GM19467 (cell line): ENCODE measurements around the gene ZNF296.
"Not testable (repeated sequence)": the region's sequence is repeated elsewhere in the genome, so short reads cannot be mapped to it uniquely, and the experiment has no call there.

ENCODE experiments used
- ATAC-seq: cut with Tn5 transposase; IDR thresholded peaks from one replicate; pipeline ENCODE4 v1.9.1; 2021; ENCODE audit warnings: mild to moderate bottlenecking, moderate library complexity; ENCODE audit not compliant: unreplicated experiment

ZNF296 gene

GRCh38 chr19:45076029-45076850, at the start of gene ZNF296:
TSS of gene ZNF296 (minus strand) at chr19:45076478. CDS start at chr19:45076373, 105 bp downstream.
- ATAC-seq, result peak; percentile 39

GRCh38 chr19:45125360-45125759, 49.1 kb upstream of the ZNF296 start:
- ATAC-seq, result no peak

- ATAC-seq, result no peak
Observed at GRCh38 chr19:45124021-45124420, 47.7 kb upstream of the ZNF296 start.

- no peak for ATAC-seq
Observed at GRCh38 chr19:45123440-45123850, 47.2 kb upstream of the ZNF296 start.

GRCh38 chr19:45122832-45123231, 46.6 kb upstream of the ZNF296 start:
- ATAC-seq, result no peak

- no peak for ATAC-seq
Observed at GRCh38 chr19:45121827-45122345, 45.6 kb upstream of the ZNF296 start.

- no peak for ATAC-seq
Observed at GRCh38 chr19:45119582-45119981, 43.3 kb upstream of the ZNF296 start.

- not testable (repeated sequence) for ATAC-seq
Observed at GRCh38 chr19:45118591-45119355, 42.5 kb upstream of the ZNF296 start.

GRCh38 chr19:45118106-45118505, 41.8 kb upstream of the ZNF296 start:
- no peak for ATAC-seq

GRCh38 chr19:45117671-45118070, 41.4 kb upstream of the ZNF296 start:
- no peak for ATAC-seq

- no peak for ATAC-seq
Observed at GRCh38 chr19:45117167-45117594, 40.9 kb upstream of the ZNF296 start.

- ATAC-seq, result no peak
Observed at GRCh38 chr19:45115809-45116615, 39.7 kb upstream of the ZNF296 start.

GRCh38 chr19:45114116-45114515, 37.8 kb upstream of the ZNF296 start:
- no peak for ATAC-seq

- ATAC-seq, result no peak
Observed at GRCh38 chr19:45113628-45114027, 37.4 kb upstream of the ZNF296 start.

GRCh38 chr19:45112111-45112827, 36.0 kb upstream of the ZNF296 start:
- no peak for ATAC-seq

GRCh38 chr19:45110851-45111266, 34.6 kb upstream of the ZNF296 start:
- ATAC-seq, result no peak

- ATAC-seq, result no peak
Observed at GRCh38 chr19:45107621-45108150, 31.4 kb upstream of the ZNF296 start.

- ATAC-seq, result not testable (repeated sequence)
Observed at GRCh38 chr19:45106363-45106762, 30.1 kb upstream of the ZNF296 start.

- ATAC-seq, result no peak
Observed at GRCh38 chr19:45104658-45105349, 28.5 kb upstream of the ZNF296 start.
